GM18511 (cell line): ENCODE results near the gene VGLL4.

Experiments used
- ATAC-seq: cut with Tn5 transposase; IDR thresholded peaks from one replicate; pipeline ENCODE4 v1.9.1; 2021; ENCODE audit warnings: mild to moderate bottlenecking, moderate library complexity; ENCODE audit not compliant: unreplicated experiment

VGLL4 gene

DNA sequence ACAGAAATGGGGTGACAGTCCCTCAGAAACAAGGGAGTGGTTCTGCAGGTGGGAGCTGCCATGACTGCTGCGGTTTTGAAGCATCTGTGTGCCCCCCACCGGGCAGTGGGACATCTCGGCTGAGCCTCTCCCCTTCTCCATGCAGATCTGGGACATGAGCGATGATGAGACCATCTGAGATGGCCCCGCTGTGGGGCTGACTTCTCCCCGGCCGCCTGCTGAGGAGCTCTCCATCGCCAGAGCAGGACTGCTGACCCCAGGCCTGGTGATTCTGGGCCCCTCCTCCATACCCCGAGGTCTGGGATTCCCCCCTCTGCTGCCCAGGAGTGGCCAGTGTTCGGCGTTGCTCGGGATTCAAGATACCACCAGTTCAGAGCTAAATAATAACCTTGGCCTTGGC is 89.0 kb downstream of the VGLL4 start:
- no peak for ATAC-seq

DNA sequence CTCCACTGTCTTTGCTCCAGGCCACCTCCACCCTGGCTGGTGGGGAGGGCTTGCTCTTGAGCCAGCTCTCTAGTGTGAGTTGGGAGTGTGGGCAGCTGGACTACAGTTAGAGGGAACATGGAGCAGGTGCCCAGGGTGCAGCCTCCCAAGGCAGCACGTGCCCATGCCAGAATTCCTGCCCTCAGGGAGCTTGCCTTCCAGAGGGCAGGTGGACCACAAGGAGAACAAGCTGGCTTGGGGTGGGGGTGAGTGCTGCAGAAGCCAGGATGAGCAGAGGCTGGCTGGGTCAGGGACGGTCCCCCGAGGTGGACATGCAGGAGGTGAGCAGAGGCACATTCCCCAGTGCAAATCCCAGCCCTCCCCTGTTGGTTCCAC is 89.5 kb downstream of the VGLL4 start:
- ATAC-seq: no peak

DNA sequence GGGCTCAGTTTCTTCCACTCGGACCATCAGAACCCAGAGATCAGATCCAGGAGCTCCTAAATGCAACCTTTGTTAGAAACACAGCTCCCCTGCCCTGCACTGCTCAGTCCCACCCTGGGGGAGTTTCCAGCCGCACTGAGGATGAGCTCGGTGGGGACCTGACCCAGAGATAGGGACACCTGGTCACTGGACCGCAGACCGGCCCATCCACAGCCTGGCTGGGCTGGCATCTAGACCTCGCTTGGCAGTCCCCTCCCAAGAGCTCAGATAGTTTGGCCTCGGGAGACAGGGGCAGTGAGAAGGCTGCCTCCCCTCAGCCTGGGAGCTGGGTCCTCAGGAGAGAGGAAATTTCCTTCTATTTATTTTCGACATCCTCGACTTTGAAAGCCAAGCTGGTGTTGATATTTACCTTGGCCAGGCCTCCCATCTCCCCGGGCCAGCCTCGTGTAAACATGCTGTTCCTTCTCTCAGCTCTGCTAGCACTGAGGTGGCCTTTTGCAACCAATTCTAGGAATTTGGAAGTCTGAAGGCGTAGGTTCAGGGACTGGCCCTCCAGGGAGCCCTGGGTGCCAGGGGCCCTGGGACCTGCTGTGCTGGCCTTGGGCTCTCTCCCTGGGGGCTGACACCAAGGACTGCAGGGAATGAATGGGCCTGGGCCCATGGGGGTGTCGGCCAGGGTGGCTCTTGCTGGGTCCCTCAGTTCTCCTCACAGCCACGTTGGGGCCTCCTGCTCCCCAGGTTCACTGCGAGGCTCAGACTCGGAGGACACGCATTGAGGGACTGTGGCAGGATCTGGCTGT is 90.1 kb downstream of the VGLL4 start:
- ATAC-seq: no peak

GRCh38 chr3:11552289-11553264 is 91.1 kb downstream of the VGLL4 start:
- no peak for ATAC-seq

GRCh38 chr3:11551036-11551435 is 92.7 kb downstream of the VGLL4 start:
- ATAC-seq: no peak

DNA sequence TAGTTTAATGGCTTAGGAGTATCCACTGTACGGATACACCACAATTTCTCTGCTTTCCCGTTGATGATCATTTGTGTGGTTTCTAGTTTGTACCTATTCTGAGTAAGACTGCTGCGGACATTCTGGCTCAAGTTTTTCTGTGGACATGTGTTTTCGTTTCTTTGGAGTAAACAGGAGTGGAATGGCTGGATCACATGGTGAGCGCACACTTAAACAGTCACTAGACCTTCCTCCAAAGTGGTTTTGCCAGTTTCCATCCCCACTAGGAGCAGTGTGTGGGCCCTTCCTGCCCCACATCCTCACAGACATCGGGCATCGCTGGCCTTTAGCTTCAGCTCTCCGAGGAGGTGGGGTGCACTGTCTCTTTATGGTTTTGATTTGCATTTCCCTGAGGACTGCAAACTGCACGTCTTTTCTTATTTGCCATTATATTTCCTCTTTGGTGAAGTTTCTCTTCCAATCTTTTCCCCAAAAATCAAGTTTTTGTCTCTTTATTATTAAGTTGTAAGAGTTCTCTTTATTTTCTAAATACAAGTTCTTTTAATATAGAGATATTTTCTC is 94.1 kb downstream of the VGLL4 start:
- ATAC-seq: no peak

- no peak for ATAC-seq
Measured at GRCh38 chr3:11548721-11549131, 95.0 kb downstream of the VGLL4 start.

GRCh38 chr3:11547498-11547897 is 96.2 kb downstream of the VGLL4 start:
- ATAC-seq: no peak

DNA sequence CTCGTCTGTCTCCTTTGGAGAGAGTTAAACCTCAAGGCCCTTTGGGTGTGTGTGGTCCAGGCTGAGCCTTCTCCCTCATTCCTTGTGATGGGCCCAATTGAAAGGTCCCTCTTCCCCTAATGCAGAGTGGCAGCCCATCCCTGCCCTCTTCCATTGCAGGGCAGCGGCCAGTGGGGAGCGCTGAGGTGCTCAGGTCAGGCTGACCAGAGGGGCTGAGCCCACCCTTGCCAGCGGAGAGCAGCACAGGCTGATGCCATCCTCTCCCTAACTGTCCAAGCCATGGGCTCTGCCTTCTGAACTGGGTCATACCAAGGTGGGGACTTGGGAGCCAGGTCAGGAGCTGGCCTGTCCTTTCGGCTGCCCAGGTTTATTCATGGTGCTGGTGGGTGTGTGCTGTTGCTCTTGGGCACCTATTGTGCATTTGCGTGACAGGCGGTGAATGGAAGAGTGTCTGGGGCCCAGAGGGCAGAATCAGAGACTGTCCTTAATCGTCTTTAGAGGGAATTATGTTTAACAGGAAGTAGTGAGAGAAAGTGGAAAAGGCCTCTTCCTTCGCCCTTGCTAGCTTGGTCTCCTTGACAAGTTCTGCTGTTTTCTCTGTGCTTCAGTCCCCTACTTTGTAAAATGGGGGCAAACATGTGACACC is 96.9 kb downstream of the VGLL4 start:
- no peak for ATAC-seq

GRCh38 chr3:11545186-11545851 is 98.4 kb downstream of the VGLL4 start:
- no peak for ATAC-seq

- no peak for ATAC-seq
Measured at GRCh38 chr3:11544412-11545181, 99.1 kb downstream of the VGLL4 start.

GRCh38 chr3:11543948-11544387 is 99.7 kb downstream of the VGLL4 start:
- no peak for ATAC-seq

DNA sequence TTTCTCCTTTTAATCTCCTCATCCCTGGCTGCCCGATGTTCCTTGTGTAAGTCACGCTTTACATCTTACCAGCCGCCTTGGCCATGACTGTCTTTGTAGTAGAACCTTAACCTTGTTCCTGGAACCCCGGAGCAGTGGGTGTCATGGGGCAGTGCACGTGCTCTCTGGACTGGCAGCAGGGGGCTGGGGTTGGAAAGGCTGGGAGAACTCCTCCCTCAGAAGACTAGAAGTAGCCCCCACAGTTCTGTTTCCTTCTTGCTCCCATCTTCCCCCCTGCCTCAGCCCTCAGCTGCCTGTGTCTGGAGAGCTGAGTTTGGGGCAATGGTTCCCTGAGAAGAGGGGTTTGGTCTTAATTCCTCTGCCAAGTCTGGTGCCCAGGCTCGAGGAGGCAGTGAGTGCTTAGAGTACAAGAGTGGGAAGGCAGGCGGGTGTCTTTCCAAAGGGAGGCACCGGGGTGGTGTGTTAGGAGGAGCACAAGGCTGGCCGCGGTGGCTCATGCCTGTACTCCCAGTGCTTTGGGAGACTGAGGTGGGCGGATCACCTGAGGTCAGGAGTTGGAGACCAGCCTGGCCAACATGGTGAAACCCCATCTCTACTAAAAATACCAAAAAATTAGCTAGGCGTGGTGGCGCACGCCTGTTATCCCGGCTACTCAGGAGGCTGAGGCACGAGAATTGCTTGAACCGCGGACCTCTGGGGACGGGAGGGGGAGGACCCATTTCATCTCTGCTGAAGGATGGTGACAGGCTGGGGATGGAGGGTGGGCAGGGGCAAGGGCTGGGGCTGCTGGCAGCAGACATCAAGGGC is 100.4 kb downstream of the VGLL4 start:
- no peak for ATAC-seq

DNA sequence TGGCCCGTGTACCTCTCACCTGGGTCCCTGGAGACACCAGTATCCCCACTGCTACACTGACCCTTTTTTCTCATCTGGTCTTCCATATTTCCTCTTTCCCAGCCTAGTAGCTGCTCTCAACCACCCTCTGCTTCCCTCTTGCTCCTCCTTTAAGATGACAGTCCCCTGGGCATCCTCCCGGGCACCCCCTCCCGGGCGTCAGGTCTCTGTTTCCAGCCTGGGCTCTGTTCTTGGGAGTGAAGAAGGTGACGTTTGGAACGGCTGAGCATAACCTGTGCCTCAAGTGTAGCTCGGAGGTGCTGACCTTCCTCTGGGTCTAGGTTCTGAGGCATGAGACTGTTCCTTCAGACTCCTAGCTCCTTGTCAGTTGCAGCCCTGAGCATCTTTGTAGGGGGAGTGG is 101.2 kb downstream of the VGLL4 start:
- ATAC-seq: no peak

DNA sequence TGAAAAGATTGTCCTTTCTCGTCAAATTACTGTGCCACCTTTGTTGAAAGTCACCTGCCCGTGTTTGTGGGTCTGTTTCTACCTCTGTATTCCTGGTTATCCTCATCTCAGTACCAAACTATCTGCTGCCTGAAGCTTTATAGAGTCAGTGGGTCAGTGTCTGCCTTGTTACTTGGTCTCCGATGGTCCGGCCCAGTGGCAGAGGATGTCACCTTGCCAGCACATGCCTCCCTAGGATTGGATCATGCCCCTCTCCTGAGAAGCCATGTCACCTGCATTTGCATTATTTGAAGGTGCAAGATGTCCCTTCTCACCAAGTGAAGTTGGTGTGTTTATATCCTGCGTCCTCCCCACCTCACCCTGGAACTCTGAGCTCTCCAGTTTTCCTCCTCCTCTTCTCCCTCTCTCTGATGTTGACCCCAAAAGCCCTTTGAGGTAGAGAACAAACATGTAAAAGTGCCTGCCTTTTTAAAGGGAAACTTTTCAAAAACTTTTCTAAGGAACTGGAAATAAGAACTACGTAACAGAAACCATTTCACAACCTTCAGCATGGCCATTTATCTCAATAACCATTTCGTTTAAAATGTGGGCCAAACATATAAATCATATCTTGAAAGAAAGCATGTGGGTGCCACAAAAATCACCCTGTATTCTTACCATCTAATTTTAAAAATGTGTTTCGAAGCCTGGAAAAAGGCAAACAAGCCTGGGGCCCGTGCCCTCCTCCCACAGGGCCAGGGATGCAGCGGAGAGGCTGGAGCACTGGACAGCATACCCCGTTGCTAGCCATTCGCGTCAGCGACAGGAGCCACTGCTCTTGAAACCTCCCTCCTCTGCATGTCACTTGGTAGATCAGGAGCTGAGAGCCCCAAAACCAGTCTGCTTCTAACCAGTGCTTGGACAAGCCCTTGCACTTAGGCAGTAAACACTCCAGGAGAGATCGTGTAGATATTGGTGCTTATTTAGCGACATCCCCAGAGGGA is 102.1 kb downstream of the VGLL4 start:
- no peak for ATAC-seq

DNA sequence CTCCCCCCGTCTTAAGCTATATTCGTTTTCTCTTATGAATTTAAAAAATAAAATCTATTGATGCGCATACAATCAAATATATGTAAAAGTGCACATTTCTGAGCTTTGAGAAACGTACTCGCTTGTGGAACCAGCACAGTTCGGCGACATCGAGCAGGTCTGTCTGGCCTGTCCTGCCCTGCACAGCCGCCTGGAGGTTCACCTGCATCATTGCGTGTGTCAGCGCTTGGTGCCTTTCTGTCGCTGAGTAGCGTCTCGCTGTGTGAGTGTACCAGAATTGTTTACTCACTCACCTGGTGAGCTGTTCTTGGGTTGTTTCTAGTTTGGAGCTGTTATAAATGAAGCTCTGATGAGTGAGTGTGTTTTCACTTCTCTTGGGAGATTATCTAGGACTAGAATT is 104.0 kb downstream of the VGLL4 start:
- ATAC-seq: no peak

DNA sequence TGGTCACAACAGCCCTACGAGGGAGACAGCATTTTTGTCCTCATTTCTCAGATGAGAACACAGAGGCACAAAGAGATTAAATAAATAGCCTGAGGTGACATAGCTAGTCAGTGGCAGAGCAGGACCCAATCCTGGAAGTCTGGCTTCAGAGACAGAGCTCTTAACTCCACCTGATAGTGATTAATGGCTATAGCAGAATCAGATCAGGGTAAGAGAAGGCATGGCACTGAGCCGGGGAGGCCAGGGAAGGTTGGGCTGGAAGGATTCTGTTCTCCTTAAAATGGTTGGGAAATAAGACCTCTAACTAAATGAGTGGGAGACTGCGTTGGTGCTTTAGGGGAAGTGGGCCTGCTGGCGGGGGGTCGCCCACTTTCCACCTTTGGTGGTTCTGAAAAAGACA is 104.5 kb downstream of the VGLL4 start:
- no peak for ATAC-seq

DNA sequence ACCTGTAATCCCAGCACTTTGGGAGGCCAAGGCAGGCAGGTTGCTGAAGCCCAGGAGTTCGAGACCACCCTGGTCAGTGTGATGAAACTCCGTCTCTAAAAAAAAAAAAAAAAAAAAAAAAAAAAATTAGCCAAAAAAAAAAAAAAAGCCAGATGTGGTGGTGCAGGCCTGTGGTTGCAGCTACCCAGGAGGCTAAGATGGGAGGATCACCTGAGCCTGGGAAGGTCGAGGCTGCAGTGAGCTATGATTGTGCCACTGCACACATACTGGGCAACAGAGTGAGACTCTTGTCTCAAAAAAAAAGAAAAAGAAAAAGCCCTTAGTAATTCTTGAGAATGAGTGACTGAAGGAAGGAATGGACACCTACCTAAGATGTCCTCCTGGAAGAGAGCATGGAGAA is 105.1 kb downstream of the VGLL4 start:
- ATAC-seq: no peak
